ENCODE data around the gene VWF.

Gene VWF

GRCh38 chr12:5947006-5947405 lies 177.5 kb downstream of the VWF start:
- no peak for DNase-seq (ENCODE audit: low read depth)

- no peak for DNase-seq (ENCODE audit: low read depth)
Measured at GRCh38 chr12:5946388-5946787, 178.1 kb downstream of the VWF start.

GRCh38 chr12:5945071-5946008 lies 179.1 kb downstream of the VWF start, which contains the start of gene ANO2:
ANO2 (minus strand) TSS chr12:5945259; CDS start chr12:5945217, 42 bp downstream.
- DNase-seq (ENCODE audit: low read depth), result no peak

- no peak for DNase-seq (ENCODE audit: low read depth)
Measured at GRCh38 chr12:5944688-5945070, 179.8 kb downstream of the VWF start.

GRCh38 chr12:5944053-5944452 lies 180.4 kb downstream of the VWF start:
- DNase-seq (ENCODE audit: low read depth), result no peak

- no peak for DNase-seq (ENCODE audit: low read depth)
Measured at GRCh38 chr12:5941907-5942306, 182.6 kb downstream of the VWF start.

GRCh38 chr12:5927732-5928516 lies 196.5 kb downstream of the VWF start:
- DNase-seq (ENCODE audit: low read depth), result no peak

GRCh38 chr12:5925646-5926045 lies 198.8 kb downstream of the VWF start:
- DNase-seq (ENCODE audit: low read depth), result no peak

- no peak for DNase-seq (ENCODE audit: low read depth)
Measured at GRCh38 chr12:5924342-5924741, 200.1 kb downstream of the VWF start.

GRCh38 chr12:5923751-5924150 lies 200.7 kb downstream of the VWF start:
- DNase-seq (ENCODE audit: low read depth), result no peak

- no peak for DNase-seq (ENCODE audit: low read depth)
Measured at GRCh38 chr12:5923043-5923605, 201.3 kb downstream of the VWF start.

- DNase-seq (ENCODE audit: low read depth), result no peak
Measured at GRCh38 chr12:5921966-5922899, 202.2 kb downstream of the VWF start.

- DNase-seq (ENCODE audit: low read depth), result no peak
Measured at GRCh38 chr12:5921027-5921909, 203.2 kb downstream of the VWF start.

- DNase-seq (ENCODE audit: low read depth), result no peak
Measured at GRCh38 chr12:5916785-5917290, 207.6 kb downstream of the VWF start.

GRCh38 chr12:5915511-5915910 lies 209.0 kb downstream of the VWF start:
- DNase-seq (ENCODE audit: low read depth), result no peak

- no peak for DNase-seq (ENCODE audit: low read depth)
Measured at GRCh38 chr12:5914387-5915149, 209.9 kb downstream of the VWF start.

- no peak for DNase-seq (ENCODE audit: low read depth)
Measured at GRCh38 chr12:5913387-5913786, 211.1 kb downstream of the VWF start.

- DNase-seq (ENCODE audit: low read depth), result no peak
Measured at GRCh38 chr12:5912437-5913334, 211.8 kb downstream of the VWF start.

GRCh38 chr12:5912011-5912410 lies 212.5 kb downstream of the VWF start:
- no peak for DNase-seq (ENCODE audit: low read depth)
